OCI-LY3 (cell line): Measurements from ENCODE around the gene DNAJC18.

Experiments used
- H2AFZ ChIP-seq: fragments of 200-600, 300-600 bp; shearing (Covaris generic); 2 replicates; pipeline ENCODE4 v1.6.0; 2014; ENCODE audit warnings: antibody characterized with exemption, low read depth, low read length
- H3K27ac ChIP-seq: fragments of 200-600, 300-600 bp; sonication (generic); 2 replicates; pipeline ENCODE4 v1.5.1; 2014; ENCODE audit warnings: mild to moderate bottlenecking, low read length, moderate library complexity, mixed read lengths
- H3K27me3 ChIP-seq: fragments of 200-600, 300-600 bp; sonication (generic); 2 replicates; pipeline ENCODE4 v1.6.1; 2014; ENCODE audit warnings: low read depth, low read length, mixed read lengths
- H3K36me3 ChIP-seq: fragments of 200-600, 300-600 bp; sonication (generic); replicated peaks from 2 replicates; pipeline ENCODE3; 2014; ENCODE audit warnings: low read depth, low read length, mixed read lengths
- H3K4me1 ChIP-seq: fragments of 300-600, 200-600 bp; sonication (generic); 2 replicates; pipeline ENCODE4 v1.6.1; 2014; ENCODE audit warnings: low read length, mixed read lengths
- H3K4me2 ChIP-seq: fragments of 200-600, 300-600 bp; sonication (generic); 2 replicates; pipeline ENCODE4 v1.6.1; 2014; ENCODE audit warnings: low read length, mixed read lengths
- H3K4me3 ChIP-seq: fragments of 300-600, 200-600 bp; sonication (generic); 2 replicates; pipeline ENCODE4 v1.5.1; 2014; ENCODE audit warnings: antibody characterized with exemption, mild to moderate bottlenecking, low read length, moderate library complexity
- H3K79me2 ChIP-seq: fragments of 300-600, 200-600 bp; shearing (Covaris generic); 2 replicates; pipeline ENCODE4 v1.6.1; 2014; ENCODE audit warnings: mild to moderate bottlenecking, low read length, mixed read lengths
- H3K9ac ChIP-seq: fragments of 300-600, 200-600 bp; shearing (Covaris generic); 2 replicates; pipeline ENCODE4 v1.6.0; 2014; ENCODE audit warnings: mild to moderate bottlenecking, low read length, moderate library complexity
- H3K9me3 ChIP-seq: fragments of 200-600, 300-600 bp; shearing (Covaris generic); 2 replicates; pipeline ENCODE4 v1.6.1; 2014; ENCODE audit warnings: low read length, mixed read lengths; ENCODE audit not compliant: insufficient read depth
- H4K20me1 ChIP-seq: fragments of 200-600, 300-600 bp; sonication (generic); 2 replicates; pipeline ENCODE4 v1.6.1; 2016; ENCODE audit warnings: low read length, mixed read lengths; ENCODE audit not compliant: insufficient read depth
- CTCF ChIP-seq: fragments of 200-600, 300-600 bp; sonication (generic); IDR thresholded peaks from 2 replicates; pipeline ENCODE4 v1.5.1; 2014; ENCODE audit warnings: antibody characterized with exemption, low read length, low read depth
- EZH2phosphoT487 ChIP-seq: fragments of 200-600 bp; shearing (Covaris generic); IDR thresholded peaks from 2 replicates; pipeline ENCODE4 v1.6.1; 2018; ENCODE audit warnings: antibody characterized with exemption, mixed run types, low read depth

DNAJC18 gene

GRCh38 chr5:139461698-139462097 is 22.4 kb upstream of the DNAJC18 start:
- no peaks in the 10 kb centered on the region for H3K9me3 ChIP-seq
- no peak overlapping the region for H3K4me2 ChIP-seq
- no peak for TF ChIP-seq CTCF
- TF ChIP-seq EZH2phosphoT487 = no peak
- H3K27me3 ChIP-seq = no peaks in the 10 kb centered on the region
- no peak overlapping the region for H3K9ac ChIP-seq
- no peak overlapping the region for H3K27ac ChIP-seq
- no peaks in the 10 kb centered on the region for H3K36me3 ChIP-seq
- H2AFZ ChIP-seq = no peak overlapping the region
- peaks cover 38% of the 10 kb centered on the region for H3K4me1 ChIP-seq
- no peaks in the 10 kb centered on the region for H4K20me1 ChIP-seq
- no peaks in the 10 kb centered on the region for H3K79me2 ChIP-seq
- H3K4me3 ChIP-seq = no peak overlapping the region

- H4K20me1 ChIP-seq = no peaks in the 10 kb centered on the region
- no peak overlapping the region for H3K4me2 ChIP-seq
- H3K9me3 ChIP-seq = no peaks in the 10 kb centered on the region
- H3K9ac ChIP-seq = no peak overlapping the region
- no peak overlapping the region for H3K27ac ChIP-seq
- no peak overlapping the region for H2AFZ ChIP-seq
- no peaks in the 10 kb centered on the region for H3K27me3 ChIP-seq
- no peak for TF ChIP-seq CTCF
- no peak for TF ChIP-seq EZH2phosphoT487
- peaks cover 43% of the 10 kb centered on the region for H3K4me1 ChIP-seq
- no peak overlapping the region for H3K4me3 ChIP-seq
- no peaks in the 10 kb centered on the region for H3K36me3 ChIP-seq
- H3K79me2 ChIP-seq = no peaks in the 10 kb centered on the region
Measured at GRCh38 chr5:139461176-139461575, 21.9 kb upstream of the DNAJC18 start.

GRCh38 chr5:139460455-139460854 is 21.1 kb upstream of the DNAJC18 start:
- TF ChIP-seq CTCF (no peak), EZH2phosphoT487 (no peak)
- no peaks in the 10 kb centered on the region for H3K27me3 ChIP-seq
- H3K9me3 ChIP-seq = no peaks in the 10 kb centered on the region
- H2AFZ ChIP-seq = no peak overlapping the region
- no peaks in the 10 kb centered on the region for H3K36me3 ChIP-seq
- H3K4me3 ChIP-seq = no peak overlapping the region
- no peaks in the 10 kb centered on the region for H4K20me1 ChIP-seq
- H3K27ac ChIP-seq = peak overlapping the region; percentile 9; the same call in 1 of the 2 replicates
- H3K9ac ChIP-seq = peak overlapping the region; percentile 15; the same call in 1 of the 2 replicates
- H3K79me2 ChIP-seq = no peaks in the 10 kb centered on the region
- H3K4me2 ChIP-seq = peak overlapping the region; percentile 67
- peaks cover 47% of the 10 kb centered on the region for H3K4me1 ChIP-seq

- H3K27me3 ChIP-seq = no peaks in the 10 kb centered on the region
- no peaks in the 10 kb centered on the region for H3K36me3 ChIP-seq
- peak overlapping the region; percentile 67 for H3K4me2 ChIP-seq
- peak overlapping the region; percentile 78 for H3K27ac ChIP-seq
- H4K20me1 ChIP-seq = no peaks in the 10 kb centered on the region
- peak overlapping the region; percentile 62; the same call in 1 of the 2 replicates for H3K9ac ChIP-seq
- no peaks in the 10 kb centered on the region for H3K79me2 ChIP-seq
- no peaks in the 10 kb centered on the region for H3K9me3 ChIP-seq
- H3K4me3 ChIP-seq = peak overlapping the region; percentile 56
- TF ChIP-seq EZH2phosphoT487 (no peak), CTCF (no peak)
- peak overlapping the region; percentile 88 for H2AFZ ChIP-seq
- peaks cover 47% of the 10 kb centered on the region for H3K4me1 ChIP-seq
Measured at GRCh38 chr5:139459451-139459934, 20.2 kb upstream of the DNAJC18 start.
